ENCODE results near the gene SLCO4A1. TPM values are rescaled to one million over a fixed set of nuclear protein-coding genes. Genes with fewer than 3 reads are reported as not detected.

Gene SLCO4A1
- total and polyA plus RNA-seq, 11 donors = 1.00 to 54.0 (median 11.5) TPM

GRCh38 chr20:62627901-62628612 is 14.2 kb upstream of the SLCO4A1 start:
- Histone ChIP-seq H3K4me3 (no peak overlapping the region), H3K27me3 (peaks cover 0 to 23% (median 4%) of the 10 kb centered on the region in 9 donors), H3K9me3 (no peaks in the 10 kb centered on the region), H3K4me1 (peaks cover 12 to 33% (median 19%) of the 10 kb centered on the region in 12 donors), H3K27ac (no peak overlapping the region), H3K36me3 (no peaks in the 10 kb centered on the region)
- DNase-seq (peak in 2 of 5 donors; percentile 10 to 37), ATAC-seq (no peak)
- intact Hi-C loops (cut with DNase I) = no loop called here
- WGBS, 4 donors = 67 to 81% (median 77%) methylated on average over 10 of the region's 10 CpGs
- no peak for TF ChIP-seq POLR2A (IDR thresholded peaks at IDR 0.05)
- no peak for TF ChIP-seq CTCF (IDR thresholded peaks at IDR 0.05)

- no peak overlapping the region for H3K27ac ChIP-seq
- H3K27me3 ChIP-seq = peaks cover 0 to 23% (median 4%) of the 10 kb centered on the region in 9 donors
Observed at GRCh38 chr20:62628691-62629090, 13.6 kb upstream of the SLCO4A1 start.

GRCh38 chr20:62629864-62630470 is 12.3 kb upstream of the SLCO4A1 start:
- no peaks in the 10 kb centered on the region for H3K36me3 ChIP-seq
- ATAC-seq (no peak), DNase-seq (peak in 1 of 5 donors; percentile 53)
- peaks cover 0 to 27% (median 4%) of the 10 kb centered on the region in 9 donors for H3K27me3 ChIP-seq
- TF ChIP-seq POLR2A (IDR thresholded peaks at IDR 0.05) = no peak
- no peak for TF ChIP-seq CTCF (IDR thresholded peaks at IDR 0.05)
- H3K4me1 ChIP-seq = peaks cover 0 to 14% (median 1%) of the 10 kb centered on the region in 12 donors
- intact Hi-C loops (cut with DNase I) = loop anchor here in 1 of 10 donors (10.0 kb wide), 1 partner anchor 55 kb away; no protein-coding TSS in a partner anchor
- WGBS, 4 donors = 94 to 96% (median 94%) methylated on average over 14 to 18 of the region's 18 CpGs
- no peak overlapping the region for H3K27ac ChIP-seq
- H3K9me3 ChIP-seq = no peaks in the 10 kb centered on the region
- H3K4me3 ChIP-seq = no peak overlapping the region

More at GRCh38 chr20:62628691-62629090, 13.6 kb upstream of the SLCO4A1 start:
- no peaks in the 10 kb centered on the region for H3K9me3 ChIP-seq
- TF ChIP-seq CTCF (IDR thresholded peaks at IDR 0.05) = no peak
- TF ChIP-seq POLR2A (IDR thresholded peaks at IDR 0.05) = no peak
- H3K4me3 ChIP-seq = no peak overlapping the region
- 75 to 81% (median 78%) methylated on average over 6 of the region's 6 CpGs for WGBS, 4 donors
- ATAC-seq = no peak
- DNase-seq = peak in 2 of 5 donors; percentile 20
- H3K4me1 ChIP-seq = peaks cover 6 to 27% (median 13%) of the 10 kb centered on the region in 12 donors
- H3K36me3 ChIP-seq = no peaks in the 10 kb centered on the region
- intact Hi-C loops (cut with DNase I) = no loop called here
